ENCODE results near the gene MPDU1.

The MPDU1 gene

GRCh38 chr17:7560172-7561027 lies 23.3 kb upstream of the MPDU1 start:
- no peak overlapping the region for H2BK15ac ChIP-seq (ENCODE audit: low read length)
- H3K9ac ChIP-seq (ENCODE audit: low read depth, low read length, poor library complexity) = no peak overlapping the region
- H3K27me3 ChIP-seq (ENCODE audit: control insufficient read depth in 3 of 3, insufficient read depth in 3 of 3, low read depth in 1 of 3, low read length in 3 of 3) = no peaks in the 10 kb centered on the region
- H3K14ac ChIP-seq (ENCODE audit: low read length) = no peak overlapping the region
- no peak overlapping the region for H4K8ac ChIP-seq (ENCODE audit: low read depth, low read length)
- H3K18ac ChIP-seq (ENCODE audit: low read length) = no peak overlapping the region
- H3K9me3 ChIP-seq (replicated peaks in 1 of 2; ENCODE audit: control insufficient read depth in 2 of 2, insufficient read depth in 1 of 2, low read depth in 1 of 2, low read length in 2 of 2) = no peaks in the 10 kb centered on the region
- DNase-seq (ENCODE audit: low spot score) = peak; percentile 67
- H3K4me1 ChIP-seq (ENCODE audit: control insufficient read depth in 2 of 2, insufficient read depth in 1 of 2, low read depth in 1 of 2, low read length in 2 of 2) = peaks cover 24 to 25% of the 10 kb centered on the region in 2 donors
- peaks cover 15 to 22% of the 10 kb centered on the region in 2 donors for H3K36me3 ChIP-seq (replicated peaks in 1 of 2; ENCODE audit: control insufficient read depth in 2 of 2, insufficient read depth in 2 of 2, low read length in 2 of 2)
- no peak overlapping the region for H4K91ac ChIP-seq (ENCODE audit: low read depth, low read length, poor library complexity)
- H3K4ac ChIP-seq (ENCODE audit: low read length) = no peak overlapping the region
- no peak overlapping the region for H2BK5ac ChIP-seq (ENCODE audit: low read length)
- peak overlapping the region in 1 of 2 donors; percentile 86 for H3K4me3 ChIP-seq (ENCODE audit: low read length in 2 of 2)
- H2AK5ac ChIP-seq (ENCODE audit: low read depth, low read length) = no peak overlapping the region
- H3K23ac ChIP-seq (ENCODE audit: low read depth, low read length, poor library complexity) = no peak overlapping the region
- no CpG with 5 or more reads among the region's 22 CpGs for WGBS, 2 donors (ENCODE audit: extremely low coverage in 2 of 2, insufficient read length in 2 of 2, insufficient replicate concordance in 1 of 2)
- peak overlapping the region; percentile 21 for H3K27ac ChIP-seq (replicated peaks; ENCODE audit: low read length)
- peak overlapping the region; percentile 95 for H3K4me2 ChIP-seq (ENCODE audit: insufficient read depth, low read length, poor library complexity, severe bottlenecking)
- peaks cover 7% of the 10 kb centered on the region for H3K79me1 ChIP-seq (ENCODE audit: low read depth, low read length)
- no peak overlapping the region for H2BK120ac ChIP-seq (ENCODE audit: low read depth, low read length)
- H2BK12ac ChIP-seq (ENCODE audit: low read length) = no peak overlapping the region
- H2AFZ ChIP-seq (ENCODE audit: low read length) = peak overlapping the region; percentile 94

GRCh38 chr17:7561028-7561575 lies 22.6 kb upstream of the MPDU1 start:
- DNase-seq (ENCODE audit: low spot score) = peak; percentile 81
- WGBS, 2 donors (ENCODE audit: extremely low coverage in 2 of 2, insufficient read length in 2 of 2, insufficient replicate concordance in 1 of 2) = no CpG with 5 or more reads among the region's 32 CpGs

GRCh38 chr17:7561589-7562207 lies 22.0 kb upstream of the MPDU1 start, which contains the start of gene SENP3:
Gene SENP3, plus strand, starts transcription at chr17:7561919. Its CDS starts 1,158 bp downstream, at chr17:7563077.
- H4K8ac ChIP-seq (ENCODE audit: low read depth, low read length) = no peak within 1 kb of the TSS

More at GRCh38 chr17:7561028-7561575, 22.6 kb upstream of the MPDU1 start:
- no peaks in the 10 kb centered on the region for H3K9me3 ChIP-seq (replicated peaks in 1 of 2; ENCODE audit: control insufficient read depth in 2 of 2, insufficient read depth in 1 of 2, low read depth in 1 of 2, low read length in 2 of 2)
- H3K4me3 ChIP-seq (ENCODE audit: low read length in 2 of 2) = peak overlapping the region; percentile 82 to 86
- peaks cover 9% of the 10 kb centered on the region for H3K79me1 ChIP-seq (ENCODE audit: low read depth, low read length)
- H3K4me1 ChIP-seq (ENCODE audit: control insufficient read depth in 2 of 2, insufficient read depth in 1 of 2, low read depth in 1 of 2, low read length in 2 of 2) = peaks cover 24 to 25% of the 10 kb centered on the region in 2 donors
- peak overlapping the region; percentile 31 for H3K27ac ChIP-seq (replicated peaks; ENCODE audit: low read length)
- peak overlapping the region; percentile 85 for H3K18ac ChIP-seq (ENCODE audit: low read length)
- H3K9ac ChIP-seq (ENCODE audit: low read depth, low read length, poor library complexity) = peak overlapping the region; percentile 85
- H3K27me3 ChIP-seq (ENCODE audit: control insufficient read depth in 3 of 3, insufficient read depth in 3 of 3, low read depth in 1 of 3, low read length in 3 of 3) = no peaks in the 10 kb centered on the region
- peak overlapping the region; percentile 94 for H2AFZ ChIP-seq (ENCODE audit: low read length)
- H4K91ac ChIP-seq (ENCODE audit: low read depth, low read length, poor library complexity) = no peak overlapping the region
- H2BK5ac ChIP-seq (ENCODE audit: low read length) = peak overlapping the region; percentile 58
- H4K8ac ChIP-seq (ENCODE audit: low read depth, low read length) = no peak overlapping the region
- peak overlapping the region; percentile 7 for H2BK12ac ChIP-seq (ENCODE audit: low read length)
- H3K23ac ChIP-seq (ENCODE audit: low read depth, low read length, poor library complexity) = no peak overlapping the region
- H3K4ac ChIP-seq (ENCODE audit: low read length) = no peak overlapping the region
- peaks cover 19 to 29% of the 10 kb centered on the region in 2 donors for H3K36me3 ChIP-seq (replicated peaks in 1 of 2; ENCODE audit: control insufficient read depth in 2 of 2, insufficient read depth in 2 of 2, low read length in 2 of 2)
- peak overlapping the region; percentile 95 for H3K4me2 ChIP-seq (ENCODE audit: insufficient read depth, low read length, poor library complexity, severe bottlenecking)
- no peak overlapping the region for H2BK120ac ChIP-seq (ENCODE audit: low read depth, low read length)
- H2AK5ac ChIP-seq (ENCODE audit: low read depth, low read length) = peak overlapping the region; percentile 12
- no peak overlapping the region for H3K14ac ChIP-seq (ENCODE audit: low read length)
- no peak overlapping the region for H2BK15ac ChIP-seq (ENCODE audit: low read length)

More at GRCh38 chr17:7561589-7562207, 22.0 kb upstream of the MPDU1 start, which contains the start of gene SENP3:
- Histone ChIP-seq H3K79me1 (ENCODE audit: low read depth, low read length) (peaks cover 9% of the 10 kb centered on the region), H2BK15ac (ENCODE audit: low read length) (no peak within 1 kb of the TSS), H3K4ac (ENCODE audit: low read length) (no peak within 1 kb of the TSS), H3K27ac (replicated peaks; ENCODE audit: low read length) (peak within 1 kb of the TSS; percentile 66), H2BK5ac (ENCODE audit: low read length) (peak within 1 kb of the TSS; percentile 58), H3K23ac (ENCODE audit: low read depth, low read length, poor library complexity) (peak within 1 kb of the TSS; percentile 81), H3K4me1 (ENCODE audit: control insufficient read depth in 2 of 2, insufficient read depth in 1 of 2, low read depth in 1 of 2, low read length in 2 of 2) (peaks cover 24 to 25% of the 10 kb centered on the region in 2 donors), H3K14ac (ENCODE audit: low read length) (no peak within 1 kb of the TSS), H3K9me3 (replicated peaks in 1 of 2; ENCODE audit: control insufficient read depth in 2 of 2, insufficient read depth in 1 of 2, low read depth in 1 of 2, low read length in 2 of 2) (no peaks in the 10 kb centered on the region), H3K4me2 (ENCODE audit: insufficient read depth, low read length, poor library complexity, severe bottlenecking) (peak within 1 kb of the TSS; percentile 95), H3K4me3 (ENCODE audit: low read length in 2 of 2) (peak within 1 kb of the TSS; percentile 85 to 86), H4K91ac (ENCODE audit: low read depth, low read length, poor library complexity) (no peak within 1 kb of the TSS), H3K27me3 (ENCODE audit: control insufficient read depth in 3 of 3, insufficient read depth in 3 of 3, low read depth in 1 of 3, low read length in 3 of 3) (no peaks in the 10 kb centered on the region), H2BK12ac (ENCODE audit: low read length) (peak within 1 kb of the TSS; percentile 7), H3K36me3 (replicated peaks in 1 of 2; ENCODE audit: control insufficient read depth in 2 of 2, insufficient read depth in 2 of 2, low read length in 2 of 2) (peaks cover 19 to 35% of the 10 kb centered on the region in 2 donors), H2AFZ (ENCODE audit: low read length) (peak within 1 kb of the TSS; percentile 94), H3K9ac (ENCODE audit: low read depth, low read length, poor library complexity) (peak within 1 kb of the TSS; percentile 95), H2AK5ac (ENCODE audit: low read depth, low read length) (peak within 1 kb of the TSS; percentile 27), H3K18ac (ENCODE audit: low read length) (peak within 1 kb of the TSS; percentile 97), H2BK120ac (ENCODE audit: low read depth, low read length) (peak within 1 kb of the TSS; percentile 29)
- WGBS, 2 donors (ENCODE audit: extremely low coverage in 2 of 2, insufficient read length in 2 of 2, insufficient replicate concordance in 1 of 2) = no CpG with 5 or more reads among the region's 82 CpGs
- peak; percentile 94 for DNase-seq (ENCODE audit: low spot score)

Measured in neuronal stem cell (in vitro differentiated cells).